Memory B cell (primary cell): ENCODE data around the gene IL10.

Source experiments
- ATAC-seq: fragments of 150-1000 bp; cut with Tn5 transposase; 2 replicates; pipeline ENCODE4 v1.10.0; 2021; ENCODE audit warnings: low read depth, mild to moderate bottlenecking, moderate library complexity
- DNase-seq, 2 donors: peaks; one replicate each; pipeline ENCODE4 v3.0.0; 2022; ENCODE audit warnings: low spot score in 2 of 2
- H3K27ac Mint-ChIP-seq: one replicate; pipeline ENCODE4 v1.8.0; 2022; ENCODE audit warnings: mild to moderate bottlenecking, moderate library complexity, mixed read lengths
- H3K27me3 Mint-ChIP-seq: one replicate; pipeline ENCODE4 v1.8.0; 2022; ENCODE audit warnings: mixed read lengths
- H3K36me3 Mint-ChIP-seq: one replicate; pipeline ENCODE4 v1.8.0; 2022; ENCODE audit warnings: mild to moderate bottlenecking, mixed read lengths
- H3K4me1 Mint-ChIP-seq: one replicate; pipeline ENCODE4 v1.8.0; 2022; ENCODE audit warnings: mixed read lengths
- H3K4me3 Mint-ChIP-seq: one replicate; pipeline ENCODE4 v1.8.0; 2022; ENCODE audit warnings: mild to moderate bottlenecking, moderate library complexity, mixed read lengths
- H3K9me3 Mint-ChIP-seq: one replicate; pipeline ENCODE4 v1.8.0; 2022; ENCODE audit warnings: mixed read lengths

IL10 gene

DNA sequence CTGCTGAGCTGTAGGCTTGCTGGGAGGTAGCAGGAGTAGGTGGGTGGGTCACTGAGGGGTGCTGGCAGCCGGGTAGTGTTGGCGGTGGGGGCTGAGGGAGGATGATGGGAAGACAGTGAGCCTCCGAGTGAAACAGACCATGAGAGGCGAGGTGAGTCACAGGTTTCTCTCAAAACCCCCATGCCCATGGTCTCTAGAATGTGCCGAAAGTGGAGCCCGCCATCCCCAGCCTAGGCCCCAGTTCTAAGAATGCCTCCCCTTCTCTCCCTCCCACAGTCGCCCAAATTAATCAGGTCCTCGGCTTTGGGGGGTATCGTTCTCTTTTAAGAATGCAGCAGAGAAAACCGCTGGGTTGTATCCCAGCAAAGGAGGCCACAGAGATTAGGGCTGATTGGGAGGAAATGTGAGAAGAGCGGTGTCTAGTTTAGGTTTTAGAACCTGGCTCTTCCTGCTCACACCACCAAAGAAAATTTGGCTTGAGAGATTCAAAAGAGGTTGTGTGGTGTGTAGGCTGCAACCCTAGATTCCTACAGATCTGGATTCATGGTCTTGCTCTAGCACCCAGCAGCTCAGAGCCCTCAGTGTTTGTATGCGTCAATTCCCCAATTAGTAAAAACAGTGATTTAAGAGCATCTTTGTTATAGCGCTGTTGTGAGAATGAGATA, 29.4 kb downstream of the IL10 start:
- Mint-ChIP-seq H3K9me3 (no peaks in the 10 kb centered on the region), H3K27ac (no peak overlapping the region), H3K36me3 (no peaks in the 10 kb centered on the region), H3K4me3 (no peak overlapping the region), H3K27me3 (no peaks in the 10 kb centered on the region), H3K4me1 (peaks cover 41% of the 10 kb centered on the region)
- DNase-seq = no peak
- ATAC-seq = peak; percentile 15

DNA sequence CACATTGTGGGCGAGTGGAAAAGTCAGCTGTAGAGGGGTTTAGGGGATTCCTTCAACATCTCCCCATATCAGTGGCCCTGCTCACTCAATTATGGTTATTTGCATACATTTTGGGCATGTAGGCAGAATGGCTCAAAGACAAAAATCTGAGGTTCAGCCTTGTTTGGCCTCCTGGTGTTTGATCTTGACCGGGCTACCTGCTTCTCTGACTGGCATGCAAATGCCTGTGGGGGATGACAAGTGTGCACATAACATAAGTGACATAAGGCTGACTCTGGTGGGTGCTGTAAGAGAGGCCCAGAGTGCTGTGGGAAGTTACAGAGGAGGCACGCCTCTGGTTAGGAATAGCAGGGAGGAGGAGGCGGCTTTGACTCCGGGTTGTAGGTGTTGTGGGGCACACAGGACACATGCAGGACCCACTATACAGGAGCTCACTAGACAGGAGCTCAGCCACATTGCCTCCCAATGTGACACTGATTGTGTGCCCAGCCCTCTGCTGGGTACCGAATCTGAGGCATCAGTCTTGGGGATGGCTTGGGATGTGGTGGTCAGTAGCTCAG, 31.1 kb downstream of the IL10 start:
- Mint-ChIP-seq H3K4me1 (peaks cover 51% of the 10 kb centered on the region), H3K4me3 (no peak overlapping the region), H3K36me3 (no peaks in the 10 kb centered on the region), H3K9me3 (no peaks in the 10 kb centered on the region), H3K27ac (no peak overlapping the region), H3K27me3 (no peaks in the 10 kb centered on the region)
- ATAC-seq (no peak), DNase-seq (no peak)

DNA sequence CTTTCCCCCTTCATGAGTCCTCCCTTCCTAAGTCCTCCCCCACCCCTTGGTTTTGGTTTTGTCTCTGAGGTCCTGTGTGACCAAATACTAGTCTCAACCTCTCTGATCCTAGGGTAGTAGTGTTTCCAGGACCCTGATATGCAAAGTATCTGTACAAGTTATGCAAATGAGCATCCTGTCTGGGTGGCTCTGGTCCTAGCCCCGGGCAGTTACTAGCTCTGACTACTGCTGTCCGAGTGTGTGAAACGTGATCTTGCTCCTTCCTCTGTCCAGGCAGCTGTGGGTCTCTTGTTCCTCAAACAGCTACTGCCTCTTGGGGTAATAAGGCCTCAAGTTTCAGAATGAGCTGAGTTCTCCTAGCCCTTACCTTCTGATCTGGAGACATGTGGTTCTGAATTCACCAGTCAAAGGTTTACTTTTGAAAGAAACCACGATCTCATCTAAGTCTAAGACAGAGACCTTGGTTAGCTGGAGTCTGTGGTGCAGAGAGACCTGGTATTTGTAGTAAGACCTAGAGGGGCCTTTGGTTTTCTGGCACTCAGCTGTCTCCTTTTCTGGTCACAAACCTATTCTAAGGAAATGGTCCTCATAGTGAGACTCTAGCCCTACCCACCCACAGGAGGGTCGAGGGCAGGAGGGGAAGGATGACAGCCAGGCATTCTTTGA, 32.8 kb downstream of the IL10 start:
- ATAC-seq (peak; percentile 72), DNase-seq (peak in 1 of 2 donors; percentile 28)
- Mint-ChIP-seq H3K4me1 (peaks cover 55% of the 10 kb centered on the region), H3K27me3 (no peaks in the 10 kb centered on the region), H3K36me3 (no peaks in the 10 kb centered on the region), H3K9me3 (no peaks in the 10 kb centered on the region), H3K4me3 (peak overlapping the region; percentile 24), H3K27ac (peak overlapping the region; percentile 80)

DNA sequence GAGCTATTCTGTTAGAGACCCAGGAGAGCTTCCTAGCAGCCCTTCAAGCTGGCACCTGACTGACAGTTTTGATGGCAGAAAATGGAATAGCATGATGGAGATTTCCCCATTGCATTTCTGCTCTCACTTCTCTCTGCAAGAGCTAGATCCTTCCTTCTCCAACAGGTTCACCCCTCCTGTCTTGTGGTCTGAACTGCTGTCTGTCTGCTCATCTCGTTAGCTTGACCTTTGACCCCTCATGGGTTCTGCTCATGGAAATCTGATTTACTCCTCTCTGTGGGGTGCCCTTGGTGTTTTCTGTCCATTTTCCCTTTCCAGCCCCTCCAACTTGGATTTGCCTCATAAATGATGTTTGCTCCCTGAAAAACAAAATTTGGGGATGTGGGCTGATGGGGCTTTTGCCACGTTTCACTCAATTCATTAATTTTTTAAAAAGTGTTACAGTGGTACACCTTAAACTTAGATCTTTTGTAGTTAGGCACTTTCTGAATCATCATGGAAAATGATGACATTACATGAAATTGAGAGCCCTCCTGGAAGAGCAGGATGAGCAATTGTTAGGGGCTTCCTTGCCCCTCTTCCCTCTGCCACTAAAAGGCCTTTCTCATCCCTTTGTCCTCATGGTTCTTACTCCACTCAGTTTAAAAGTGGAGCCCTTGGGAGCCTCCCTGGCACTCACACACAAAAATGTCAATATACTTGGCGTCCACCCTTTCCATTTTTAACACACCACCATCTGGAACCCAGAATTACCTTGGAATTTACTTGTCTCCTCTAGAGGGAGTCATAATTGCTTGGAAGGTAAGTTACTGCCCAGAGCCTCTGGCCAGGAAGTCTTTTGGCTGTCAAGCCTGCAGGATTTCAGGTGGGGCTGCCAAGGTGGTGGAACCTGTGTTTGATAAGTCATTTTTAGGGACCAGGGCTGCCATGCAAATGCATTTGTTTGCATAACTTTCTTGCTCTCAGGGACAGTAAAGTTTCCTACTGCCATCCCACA, 33.6 kb downstream of the IL10 start:
- H3K27me3 Mint-ChIP-seq = no peaks in the 10 kb centered on the region
- no peak overlapping the region for H3K4me3 Mint-ChIP-seq
- H3K36me3 Mint-ChIP-seq = no peaks in the 10 kb centered on the region

DNA sequence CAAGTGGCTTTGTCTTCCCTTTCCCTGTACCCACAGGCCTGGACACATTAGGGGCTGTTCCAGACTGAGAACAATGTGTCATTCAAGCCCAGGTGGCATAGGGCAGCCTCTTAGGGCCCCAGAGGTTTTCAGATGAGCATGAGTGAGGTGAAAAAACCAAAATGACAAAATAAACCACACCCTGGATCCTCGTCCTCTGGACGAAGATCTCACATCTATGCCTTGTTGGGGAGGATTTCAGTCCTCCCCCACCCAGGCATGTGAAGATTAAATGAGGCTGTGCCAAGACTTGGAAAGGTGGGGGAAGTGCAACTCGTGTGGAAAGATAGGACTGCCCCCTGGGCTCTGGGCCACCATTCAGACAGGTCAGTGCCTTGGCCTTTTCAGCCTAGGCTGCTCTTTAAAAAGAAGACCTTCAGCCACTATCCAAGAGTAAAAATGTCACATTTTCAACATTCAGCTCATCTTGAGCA, 34.5 kb downstream of the IL10 start:
- H3K9me3 Mint-ChIP-seq = no peaks in the 10 kb centered on the region

More for the DNA sequence above, 33.6 kb downstream of the IL10 start:
- H3K27ac Mint-ChIP-seq = peak overlapping the region; percentile 72
- ATAC-seq = no peak
- H3K9me3 Mint-ChIP-seq = no peaks in the 10 kb centered on the region
- DNase-seq = no peak
- peaks cover 56% of the 10 kb centered on the region for H3K4me1 Mint-ChIP-seq

DNA sequence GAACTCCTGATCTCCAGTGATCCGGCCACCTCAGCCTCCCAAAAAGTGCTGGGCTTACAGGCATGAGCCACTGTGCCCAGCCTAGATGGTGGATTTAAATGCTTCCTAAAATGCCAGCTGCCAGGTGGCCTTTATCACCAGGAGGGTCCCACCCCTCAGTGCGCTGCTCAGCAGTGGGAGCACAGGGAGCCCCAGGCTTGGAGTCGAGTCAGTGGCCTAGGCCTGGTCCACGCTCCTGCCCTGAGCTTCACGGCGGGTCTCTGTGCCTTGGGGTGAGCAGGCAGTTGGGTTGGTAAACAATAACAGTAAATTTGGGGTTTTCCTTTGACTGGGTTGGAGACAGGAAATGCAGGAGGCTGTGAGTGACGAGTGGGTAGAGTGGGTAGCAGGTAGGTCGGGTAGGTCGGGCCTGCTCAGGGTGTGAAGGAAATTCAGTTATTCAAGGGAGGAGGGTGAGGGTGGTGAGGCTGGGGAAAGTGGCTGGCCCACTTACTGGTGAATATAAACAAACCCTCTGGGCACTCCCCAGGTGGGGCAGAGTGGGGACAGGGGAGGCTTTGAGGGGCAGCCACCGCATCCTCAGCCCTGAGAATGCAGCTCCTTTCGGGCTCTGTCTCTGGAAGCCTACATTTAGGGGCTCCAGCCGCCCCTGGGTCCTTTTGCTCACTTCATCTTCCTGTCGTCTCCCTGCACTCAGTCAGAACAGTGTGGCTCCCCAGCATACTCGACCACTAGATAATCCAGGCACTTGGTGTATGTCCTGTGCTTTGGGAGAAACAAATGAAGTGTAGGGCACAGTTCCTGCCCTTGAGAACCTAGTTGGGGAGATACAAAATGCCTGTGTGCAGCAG, 35.2 kb downstream of the IL10 start:
- ATAC-seq = no peak
- Mint-ChIP-seq H3K27me3 (no peaks in the 10 kb centered on the region), H3K27ac (peak overlapping the region; percentile 72), H3K4me1 (peaks cover 48% of the 10 kb centered on the region), H3K9me3 (no peaks in the 10 kb centered on the region), H3K4me3 (no peak overlapping the region), H3K36me3 (peaks cover 6% of the 10 kb centered on the region)
- DNase-seq = no peak

More for the DNA sequence above, 34.5 kb downstream of the IL10 start:
- ATAC-seq = no peak
- peak overlapping the region; percentile 72 for H3K27ac Mint-ChIP-seq
- H3K4me1 Mint-ChIP-seq = peaks cover 51% of the 10 kb centered on the region
- peaks cover 3% of the 10 kb centered on the region for H3K36me3 Mint-ChIP-seq
- H3K27me3 Mint-ChIP-seq = no peaks in the 10 kb centered on the region
- H3K4me3 Mint-ChIP-seq = no peak overlapping the region
- DNase-seq = no peak

DNA sequence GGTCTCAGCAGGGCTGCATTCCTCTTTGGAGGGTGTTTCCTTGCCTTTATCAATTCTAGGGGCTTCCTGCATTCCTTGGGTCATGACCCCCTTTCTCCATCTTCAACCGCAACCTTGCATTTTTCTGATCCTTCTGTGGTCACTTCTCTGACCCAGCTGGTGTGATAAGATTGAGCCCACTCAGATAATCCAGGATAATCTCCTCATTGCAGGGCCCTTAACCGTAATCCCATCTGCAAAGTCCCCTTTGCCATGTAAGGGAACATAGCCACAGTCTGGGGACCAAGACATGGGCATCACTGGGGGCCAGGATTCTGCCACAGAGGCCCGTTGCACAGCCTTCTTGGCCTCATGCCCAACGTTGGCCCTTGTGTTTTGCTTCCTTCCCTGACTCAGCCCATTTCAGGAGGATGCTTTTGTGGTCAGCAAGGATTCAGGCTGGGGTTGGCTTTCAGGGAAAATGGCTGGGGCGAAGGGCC, 36.7 kb downstream of the IL10 start:
- Mint-ChIP-seq H3K4me3 (no peak overlapping the region), H3K36me3 (peaks cover 9% of the 10 kb centered on the region), H3K4me1 (peaks cover 42% of the 10 kb centered on the region), H3K9me3 (no peaks in the 10 kb centered on the region), H3K27me3 (no peaks in the 10 kb centered on the region), H3K27ac (peak overlapping the region; percentile 31)
- no peak for DNase-seq
- no peak for ATAC-seq

DNA sequence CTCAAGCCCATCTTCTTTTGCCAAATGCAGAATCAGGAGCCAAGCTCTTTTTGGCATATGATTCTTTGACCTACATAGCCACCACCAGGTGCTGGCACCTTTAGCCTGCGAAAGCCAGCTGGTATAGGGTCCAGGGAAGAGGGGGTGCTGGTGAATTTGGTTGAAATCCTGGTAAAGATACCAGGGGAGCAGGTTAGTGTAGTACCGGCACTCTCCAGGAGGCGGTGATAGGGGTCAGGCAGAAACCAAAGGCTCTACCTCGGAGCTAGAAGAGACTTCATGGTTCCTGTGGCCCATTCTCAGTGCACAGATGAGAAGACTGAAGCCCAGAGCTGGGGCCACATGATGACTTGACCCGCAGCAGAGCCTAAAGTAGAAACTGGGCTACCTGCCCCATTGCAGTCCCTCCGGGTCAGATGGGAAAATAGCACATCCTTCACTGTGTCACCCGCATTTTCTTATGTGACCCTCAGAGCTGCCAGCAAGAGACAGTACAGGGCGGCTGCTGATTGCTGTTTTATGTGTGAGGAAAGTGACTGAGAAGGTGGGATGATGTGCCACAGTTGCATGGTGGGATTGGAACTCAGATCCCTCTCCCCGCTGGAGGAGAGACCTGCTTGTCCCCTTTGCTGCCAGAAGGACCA, 37.7 kb downstream of the IL10 start:
- ATAC-seq = peak; percentile 72
- peaks cover 12% of the 10 kb centered on the region for H3K36me3 Mint-ChIP-seq
- peaks cover 36% of the 10 kb centered on the region for H3K4me1 Mint-ChIP-seq

DNA sequence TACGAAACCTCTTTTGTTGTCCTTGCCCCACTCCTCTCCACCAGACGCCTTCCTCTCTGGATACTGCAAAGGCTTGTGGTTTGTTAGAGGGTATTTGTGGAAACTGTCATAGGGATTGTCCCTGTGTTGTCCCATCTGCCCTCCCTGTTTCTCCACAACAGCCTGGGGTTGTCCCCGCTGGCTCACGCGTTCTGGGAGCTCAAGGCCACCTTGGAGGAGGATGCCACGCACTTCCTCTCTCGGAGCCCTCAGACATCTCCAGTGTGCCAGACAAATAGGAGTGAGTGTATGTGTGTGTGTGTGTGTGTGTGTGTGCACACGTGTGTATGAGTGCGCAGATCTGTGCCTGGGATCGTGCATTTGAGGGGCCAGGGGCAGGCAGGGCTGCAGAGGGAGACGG, 39.3 kb downstream of the IL10 start:
- no peaks in the 10 kb centered on the region for H3K9me3 Mint-ChIP-seq
- ATAC-seq (no peak), DNase-seq (no peak)
- no peaks in the 10 kb centered on the region for H3K27me3 Mint-ChIP-seq
- H3K36me3 Mint-ChIP-seq = peaks cover 12% of the 10 kb centered on the region
- H3K27ac Mint-ChIP-seq = peak overlapping the region; percentile 63
- H3K4me3 Mint-ChIP-seq = no peak overlapping the region
- H3K4me1 Mint-ChIP-seq = peaks cover 22% of the 10 kb centered on the region

More for the DNA sequence above, 37.7 kb downstream of the IL10 start:
- Mint-ChIP-seq H3K27ac (peak overlapping the region; percentile 81), H3K4me3 (no peak overlapping the region), H3K9me3 (no peaks in the 10 kb centered on the region), H3K27me3 (no peaks in the 10 kb centered on the region)
- DNase-seq = peak; percentile 82 to 91

DNA sequence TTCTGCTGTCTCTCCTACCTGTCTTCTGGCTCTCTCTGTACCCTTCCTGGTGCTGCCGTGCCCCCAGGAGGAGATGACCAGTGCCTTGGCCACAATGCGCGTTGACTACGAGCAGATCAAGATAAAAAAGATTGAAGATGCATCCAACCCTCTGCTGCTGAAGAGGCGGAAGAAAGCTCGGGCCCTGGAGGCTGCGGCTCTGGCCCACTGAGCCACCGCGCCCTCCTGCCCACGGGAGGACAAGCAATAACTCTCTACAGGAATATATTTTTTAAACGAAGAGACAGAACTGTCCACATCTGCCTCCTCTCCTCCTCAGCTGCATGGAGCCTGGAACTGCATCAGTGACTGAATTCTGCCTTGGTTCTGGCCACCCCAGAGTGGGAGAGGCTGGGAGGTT, 39.8 kb downstream of the IL10 start:
- Mint-ChIP-seq H3K9me3 (no peaks in the 10 kb centered on the region), H3K27me3 (no peaks in the 10 kb centered on the region), H3K4me1 (peaks cover 18% of the 10 kb centered on the region), H3K27ac (no peak overlapping the region), H3K36me3 (peaks cover 12% of the 10 kb centered on the region), H3K4me3 (no peak overlapping the region)
- ATAC-seq = no peak
- no peak for DNase-seq

DNA sequence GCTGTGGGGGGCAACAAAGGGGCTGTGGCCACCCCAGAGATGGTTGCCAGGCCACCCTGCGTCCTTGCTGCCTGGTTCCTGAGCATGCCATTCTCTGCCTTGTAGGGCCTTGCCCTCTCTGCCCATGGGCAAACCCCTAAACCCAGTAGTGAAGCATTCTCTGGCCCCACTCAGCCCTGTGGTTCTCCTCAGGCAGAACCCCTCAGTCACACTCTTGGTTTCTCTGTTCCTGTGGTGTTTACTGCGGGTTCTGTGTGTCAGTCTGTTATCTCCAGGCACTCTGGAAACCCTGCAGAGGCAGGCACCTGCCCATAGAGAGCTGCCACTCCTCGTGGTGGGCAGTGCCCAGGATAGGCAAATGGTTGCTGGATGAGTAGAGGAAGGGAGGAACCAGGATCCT, 42.8 kb downstream of the IL10 start:
- Mint-ChIP-seq H3K27me3 (no peaks in the 10 kb centered on the region), H3K4me1 (peaks cover 25% of the 10 kb centered on the region), H3K27ac (peak overlapping the region; percentile 17), H3K9me3 (no peaks in the 10 kb centered on the region), H3K36me3 (peaks cover 12% of the 10 kb centered on the region), H3K4me3 (no peak overlapping the region)
- ATAC-seq (no peak), DNase-seq (no peak)

DNA sequence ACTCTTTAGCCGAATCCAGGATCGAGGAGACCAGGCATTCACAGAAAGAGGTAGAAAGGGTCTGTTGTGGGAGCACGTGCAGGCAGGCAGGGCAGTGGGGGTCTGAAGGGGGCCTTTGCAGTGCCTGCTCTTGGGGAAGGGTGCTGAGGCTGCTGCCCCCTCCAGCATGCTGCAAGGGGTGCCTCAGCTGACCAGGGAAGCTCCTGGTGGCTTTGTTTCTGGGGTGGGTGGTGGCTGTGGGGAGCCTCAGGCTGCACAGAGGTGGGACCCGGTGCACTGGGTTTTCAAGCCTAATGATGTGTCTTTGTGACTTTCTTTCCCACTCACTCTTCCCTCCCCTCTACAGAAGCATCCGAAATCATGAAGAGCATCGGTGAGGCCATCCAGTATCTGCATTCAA, 43.2 kb downstream of the IL10 start:
- DNase-seq (no peak), ATAC-seq (no peak)
- Mint-ChIP-seq H3K4me3 (no peak overlapping the region), H3K27ac (no peak overlapping the region), H3K27me3 (no peaks in the 10 kb centered on the region), H3K4me1 (peaks cover 25% of the 10 kb centered on the region), H3K36me3 (peaks cover 12% of the 10 kb centered on the region), H3K9me3 (no peaks in the 10 kb centered on the region)

DNA sequence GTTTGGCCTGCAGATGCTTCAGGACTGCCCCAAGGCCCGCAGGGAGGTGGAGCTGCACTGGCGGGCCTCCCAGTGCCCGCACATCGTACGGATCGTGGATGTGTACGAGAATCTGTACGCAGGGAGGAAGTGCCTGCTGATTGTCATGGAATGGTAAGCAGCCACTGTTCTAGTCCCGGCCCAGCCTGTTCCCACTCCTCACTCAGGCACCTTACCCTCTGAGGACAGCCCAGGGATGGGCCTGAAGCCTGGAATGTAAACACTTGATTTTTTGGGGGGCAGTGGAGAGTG, 43.7 kb downstream of the IL10 start:
- Mint-ChIP-seq H3K4me1 (peaks cover 29% of the 10 kb centered on the region), H3K9me3 (no peaks in the 10 kb centered on the region), H3K27ac (peak overlapping the region; percentile 9), H3K36me3 (peaks cover 12% of the 10 kb centered on the region), H3K4me3 (no peak overlapping the region), H3K27me3 (no peaks in the 10 kb centered on the region)
- ATAC-seq (no peak), DNase-seq (no peak)
